Choroid plexus epithelial cell (primary cell): Measurements from ENCODE around the gene ZDBF2.
"Not testable (repeated sequence)": the region's sequence is repeated elsewhere in the genome, so short reads cannot be mapped to it uniquely, and the experiment has no call there.

ENCODE experiments used
- DNase-seq: peaks from one replicate; pipeline ENCODE4 v3.0.0-alpha.2; 2010; ENCODE audit warnings: low read depth
- H3K4me3 ChIP-seq: 2 replicates; pipeline ENCODE4 v1.5.1; 2011; ENCODE audit warnings: low read depth, mild to moderate bottlenecking, control low read depth, low read length, moderate library complexity
- TF ChIP-seq, protein P1 (sequence below): conservative IDR thresholded peaks from 2 replicates; pipeline ENCODE4 v1.5.1; 2011; ENCODE audit warnings: low read depth, mild to moderate bottlenecking, control low read depth, inconsistent platforms, low read length, moderate library complexity

Gene ZDBF2

DNA sequence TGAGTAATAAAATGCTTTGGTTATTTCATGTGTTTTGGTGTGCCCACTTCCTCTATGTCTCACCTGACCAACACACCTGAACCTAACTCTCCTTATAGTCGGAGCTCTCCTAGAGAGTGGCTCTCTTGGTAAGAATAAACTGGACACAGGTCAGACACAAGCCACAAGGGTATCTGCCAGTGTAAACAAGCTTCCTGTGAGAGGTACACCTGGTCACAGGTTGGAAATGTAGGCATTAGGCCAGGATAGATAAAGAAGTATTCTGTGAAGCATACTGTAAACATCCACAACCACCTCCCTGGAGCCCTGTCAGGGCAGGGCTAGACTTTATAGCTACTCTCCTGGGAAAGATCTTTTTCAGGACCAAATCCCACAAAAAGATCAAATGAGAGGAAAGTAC lies 69.4 kb downstream of the ZDBF2 start:
- H3K4me3 ChIP-seq = no peak overlapping the region
- TF ChIP-seq, protein P1, sequence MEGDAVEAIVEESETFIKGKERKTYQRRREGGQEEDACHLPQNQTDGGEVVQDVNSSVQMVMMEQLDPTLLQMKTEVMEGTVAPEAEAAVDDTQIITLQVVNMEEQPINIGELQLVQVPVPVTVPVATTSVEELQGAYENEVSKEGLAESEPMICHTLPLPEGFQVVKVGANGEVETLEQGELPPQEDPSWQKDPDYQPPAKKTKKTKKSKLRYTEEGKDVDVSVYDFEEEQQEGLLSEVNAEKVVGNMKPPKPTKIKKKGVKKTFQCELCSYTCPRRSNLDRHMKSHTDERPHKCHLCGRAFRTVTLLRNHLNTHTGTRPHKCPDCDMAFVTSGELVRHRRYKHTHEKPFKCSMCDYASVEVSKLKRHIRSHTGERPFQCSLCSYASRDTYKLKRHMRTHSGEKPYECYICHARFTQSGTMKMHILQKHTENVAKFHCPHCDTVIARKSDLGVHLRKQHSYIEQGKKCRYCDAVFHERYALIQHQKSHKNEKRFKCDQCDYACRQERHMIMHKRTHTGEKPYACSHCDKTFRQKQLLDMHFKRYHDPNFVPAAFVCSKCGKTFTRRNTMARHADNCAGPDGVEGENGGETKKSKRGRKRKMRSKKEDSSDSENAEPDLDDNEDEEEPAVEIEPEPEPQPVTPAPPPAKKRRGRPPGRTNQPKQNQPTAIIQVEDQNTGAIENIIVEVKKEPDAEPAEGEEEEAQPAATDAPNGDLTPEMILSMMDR = no peak
- no peak for DNase-seq

DNA sequence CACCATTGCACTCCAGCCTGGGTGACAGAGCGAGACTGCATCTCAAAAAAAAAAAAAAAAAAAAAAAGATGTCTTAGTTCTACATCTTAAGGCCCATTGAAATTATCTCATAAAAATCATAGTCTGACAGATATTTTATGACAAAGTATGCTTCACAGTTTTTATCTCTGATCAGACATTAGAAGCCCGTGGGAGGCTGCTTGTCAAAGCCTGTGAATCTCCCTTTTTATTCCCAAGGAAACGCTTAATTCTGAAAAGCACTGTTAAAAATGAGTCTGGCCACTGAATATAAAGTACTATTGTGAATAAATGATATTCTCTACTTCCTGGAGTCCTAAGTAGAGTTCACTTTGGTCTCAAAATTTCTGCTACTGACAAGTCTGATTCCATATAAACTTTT lies 71.1 kb downstream of the ZDBF2 start:
- TF ChIP-seq, protein P1 = no peak
- DNase-seq = no peak
- H3K4me3 ChIP-seq = no peak overlapping the region

DNA sequence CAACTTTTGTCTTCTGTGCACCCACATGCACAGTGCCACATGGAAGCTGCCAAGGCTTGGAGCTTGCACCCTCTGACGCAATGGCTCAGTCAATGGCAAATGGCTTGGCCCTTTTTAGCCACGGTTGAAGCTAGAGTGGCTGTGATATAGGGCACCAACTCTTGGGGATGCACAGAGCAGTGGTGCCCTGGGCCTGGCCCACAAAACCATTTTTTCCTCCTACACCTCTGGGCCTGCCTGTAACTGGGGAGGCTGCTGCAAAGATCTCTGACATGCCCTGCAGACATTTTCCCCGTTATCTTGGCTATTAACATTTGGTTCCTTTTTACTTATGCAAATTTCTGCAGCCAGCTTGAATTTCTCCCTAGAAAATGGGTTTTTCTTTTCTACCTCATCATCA lies 74.9 kb downstream of the ZDBF2 start:
- no peak for DNase-seq
- H3K4me3 ChIP-seq = no peak overlapping the region
- TF ChIP-seq, protein P1 = no peak

DNA sequence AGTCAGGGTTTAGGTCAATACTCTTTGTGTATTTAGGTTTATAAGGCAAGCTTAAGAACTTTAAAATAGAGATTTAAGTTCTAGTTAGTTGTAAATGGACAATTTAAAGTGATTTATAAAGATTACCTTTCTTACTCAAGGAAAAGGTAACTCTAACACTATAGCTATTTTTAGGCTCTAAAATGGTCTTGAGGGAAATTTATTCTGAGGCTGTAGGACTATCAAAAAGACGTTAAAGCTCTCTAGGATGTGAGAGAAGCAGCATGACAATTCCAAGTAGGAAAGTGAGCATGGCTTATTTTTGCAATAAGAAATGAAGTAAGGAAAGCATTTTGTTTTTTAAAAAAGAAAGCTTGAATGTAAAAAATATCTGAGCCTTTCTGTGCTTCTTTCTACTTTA lies 78.1 kb downstream of the ZDBF2 start:
- DNase-seq = no peak
- TF ChIP-seq, protein P1 = no peak
- no peak overlapping the region for H3K4me3 ChIP-seq

DNA sequence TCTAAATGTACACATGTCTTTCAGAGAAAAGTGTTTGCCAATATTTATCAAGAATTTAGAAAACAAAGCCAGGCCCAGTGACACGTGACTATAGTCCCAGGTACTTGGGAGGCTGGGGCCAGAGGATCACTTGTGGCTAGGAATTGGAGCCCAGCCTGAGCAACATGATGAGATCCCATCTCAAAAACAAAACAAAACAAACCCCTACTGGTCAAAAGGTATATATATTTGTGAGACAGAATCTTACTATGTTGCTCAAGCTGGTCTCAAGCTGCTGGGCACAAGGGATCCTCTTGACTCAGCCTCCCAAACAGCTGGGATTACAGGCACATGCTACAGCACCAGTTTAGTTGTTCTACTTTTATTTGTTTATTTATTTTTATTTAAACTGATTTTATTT lies 79.2 kb downstream of the ZDBF2 start:
- TF ChIP-seq, protein P1 = peak; percentile 5
- DNase-seq = peak; percentile 7
- no peak overlapping the region for H3K4me3 ChIP-seq

DNA sequence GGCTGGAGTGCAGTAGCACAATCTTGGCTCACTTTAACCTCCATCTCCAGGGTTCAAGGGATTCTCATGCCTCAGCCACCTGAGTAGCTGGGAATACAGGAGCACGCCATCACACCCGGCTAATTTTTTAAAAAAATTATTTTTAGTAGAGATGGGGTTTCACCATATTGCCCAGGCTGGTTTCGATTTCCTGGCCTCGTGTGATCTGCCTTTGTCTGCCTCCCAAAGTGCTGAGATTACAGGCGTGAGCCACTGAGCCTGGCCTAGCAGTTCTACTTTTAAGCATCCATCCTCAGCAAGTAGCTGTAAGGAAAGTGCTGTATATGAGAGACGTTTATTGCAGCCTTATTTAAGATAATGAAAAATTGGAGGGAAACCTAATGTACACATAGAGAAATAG lies 79.7 kb downstream of the ZDBF2 start:
- no peak overlapping the region for H3K4me3 ChIP-seq
- DNase-seq = no peak
- TF ChIP-seq, protein P1 = no peak

DNA sequence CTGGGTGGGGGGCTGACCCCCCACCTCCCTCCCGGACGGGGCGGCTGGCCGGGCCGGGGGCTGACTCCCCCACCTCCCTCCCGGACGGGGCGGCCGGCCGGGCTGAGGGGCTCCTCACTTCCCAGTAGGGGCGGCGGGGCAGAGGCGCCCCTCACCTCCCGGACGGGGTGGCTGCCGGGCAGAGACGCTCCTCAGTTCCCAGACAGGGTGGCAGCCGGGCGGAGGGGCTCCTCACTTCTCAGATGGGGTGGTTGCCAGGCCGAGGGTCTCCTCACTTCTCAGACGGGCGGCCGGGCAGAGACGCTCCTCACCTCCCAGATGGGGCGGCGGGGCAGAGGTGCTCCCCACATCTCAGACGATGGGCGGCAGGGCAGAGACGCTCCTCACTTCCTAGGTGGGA lies 82.4 kb downstream of the ZDBF2 start:
- DNase-seq, H3K4me3 ChIP-seq: not testable (repeated sequence)

DNA sequence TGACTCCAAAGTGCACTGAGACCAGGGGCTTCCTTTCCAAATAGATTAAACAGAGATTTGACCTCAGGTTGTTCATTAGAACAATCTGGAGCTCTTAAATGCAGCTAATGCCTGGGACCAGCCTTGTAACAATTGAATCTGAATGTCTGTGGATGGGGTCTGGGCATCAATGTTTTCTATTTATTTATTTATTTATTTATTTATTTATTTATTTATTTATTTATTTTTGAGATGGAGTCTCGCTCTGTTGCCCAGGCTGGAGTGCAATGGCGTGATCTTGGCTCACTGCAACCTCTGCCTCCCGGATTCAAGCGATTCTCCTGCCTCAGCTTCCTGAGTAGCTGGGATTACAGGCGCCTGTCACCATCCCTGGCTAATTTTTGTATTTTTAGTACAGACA lies 86.4 kb downstream of the ZDBF2 start:
- DNase-seq, H3K4me3 ChIP-seq: not testable (repeated sequence)
